Common myeloid progenitor, CD34-positive (primary cell): ENCODE data around the gene MORN4.

Experiments used
- CTCF ChIA-PET: fragments of 350-600 bp; sonication (Branson Sonifier 250); formaldehyde crosslinking; loops from one replicate; lab custom pipeline; 2021; ENCODE audit warnings: antibody characterized with exemption; lab: Charles Lee
- POLR2A ChIA-PET: fragments of 350-600 bp; sonication (Branson Sonifier 250); formaldehyde crosslinking; loops from one replicate; lab custom pipeline; 2021; ENCODE audit warnings: antibody characterized with exemption; lab: Charles Lee
- DNase-seq, 3 donors: peaks; one replicate each; pipeline versions ENCODE4 v3.0.0 to v3.0.0-alpha.2; 2013
- H3K27ac ChIP-seq, 2 experiments: 1 replicate in 1 of 2; 2 replicates in 1 of 2; pipeline ENCODE4 v1.7.0; 2013; ENCODE audit warnings: inconsistent platforms in 2 of 2, low read length in 2 of 2, mild to moderate bottlenecking in 2 of 2, low read depth in 1 of 2, moderate library complexity in 1 of 2; ENCODE audit not compliant: severe bottlenecking in 2 of 2, insufficient read depth in 1 of 2, poor library complexity in 1 of 2
- H3K27me3 ChIP-seq, 5 experiments: replicated peaks in 2 of 5; 1 replicate in 3 of 5; 2 replicates in 2 of 5; pipeline versions ENCODE4 v1.6.1 to v1.7.0; 2013; ENCODE audit warnings: low read length in 4 of 5, mild to moderate bottlenecking in 2 of 5, moderate library complexity in 2 of 5, inconsistent platforms in 1 of 5; ENCODE audit not compliant: insufficient read depth in 5 of 5, control insufficient read depth in 4 of 5
- H3K36me3 ChIP-seq, 4 experiments: 1 replicate in 2 of 4; 2 replicates in 2 of 4; pipeline versions ENCODE4 v1.6.1 to v1.7.0; 2013; ENCODE audit warnings: low read length in 3 of 4, control low read depth in 1 of 4, mild to moderate bottlenecking in 1 of 4; ENCODE audit not compliant: control insufficient read depth in 4 of 4, insufficient read depth in 4 of 4
- H3K4me1 ChIP-seq, 4 experiments: 1 replicate in 3 of 4; 2 replicates in 1 of 4; pipeline versions ENCODE4 v1.6.1 to v1.7.1; 2013; ENCODE audit warnings: low read length in 3 of 4, mild to moderate bottlenecking in 3 of 4, control low read depth in 1 of 4, inconsistent platforms in 1 of 4, moderate library complexity in 1 of 4; ENCODE audit not compliant: control insufficient read depth in 4 of 4, insufficient read depth in 4 of 4; ENCODE audit errors: control extremely low read depth in 1 of 4
- H3K4me3 ChIP-seq, 7 experiments: 1 replicate in 4 of 7; 2 replicates in 3 of 7; pipeline versions ENCODE4 v1.5.1 to v1.7.0; 2013; ENCODE audit warnings: mild to moderate bottlenecking in 7 of 7, low read length in 6 of 7, moderate library complexity in 6 of 7, inconsistent platforms in 2 of 7, low read depth in 2 of 7, control low read depth in 1 of 7; ENCODE audit not compliant: insufficient read depth in 4 of 7, control insufficient read depth in 1 of 7; ENCODE audit errors: extremely low read depth in 1 of 7
- H3K9me3 ChIP-seq, 5 experiments: 1 replicate in 4 of 5; 2 replicates in 1 of 5; pipeline versions ENCODE4 v1.6.1 to v1.7.1; 2013; ENCODE audit warnings: low read length in 4 of 5, mild to moderate bottlenecking in 2 of 5, inconsistent platforms in 1 of 5, low read depth in 1 of 5, moderate library complexity in 1 of 5; ENCODE audit not compliant: control insufficient read depth in 4 of 5, insufficient read depth in 2 of 5; ENCODE audit errors: control extremely low read depth in 1 of 5
- WGBS: methylation state at CpG from one replicate; pipeline ENCODE4 v1.1.5; 2013; ENCODE audit not compliant: insufficient coverage; 5-methylcytosine and 5-hydroxymethylcytosine counted together

The MORN4 gene

DNA sequence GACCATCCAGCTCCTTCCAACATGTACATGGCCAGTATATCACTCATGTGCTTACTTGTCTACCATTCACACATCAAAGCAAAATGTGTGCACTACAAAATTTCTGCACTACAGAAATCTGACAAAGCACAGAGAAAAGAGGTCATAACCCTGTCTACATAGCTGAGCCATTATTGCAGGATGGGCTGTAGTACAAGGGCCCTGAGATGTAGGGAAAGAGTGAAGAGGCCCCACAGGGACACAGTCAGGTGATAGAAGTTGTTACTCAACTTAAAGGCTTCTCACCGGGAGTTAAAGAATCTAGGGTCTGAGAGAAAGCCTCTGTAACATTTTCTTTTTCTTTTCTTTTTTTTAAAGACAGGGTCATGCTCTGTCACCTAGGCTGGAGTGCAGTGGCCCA is 36.3 kb upstream of the MORN4 start:
- ChIA-PET CTCF (interaction anchor here (1.1 to 3.0 kb wide), 5 partner anchors 9 to 123 kb away, joined by 3 to 13 read pairs (median 5); no protein-coding TSS in a partner anchor), POLR2A (no interaction called here)
- H3K36me3 ChIP-seq: peaks cover 0 to 36% (median 18%) of the 10 kb centered on the region in 4 experiments

DNA sequence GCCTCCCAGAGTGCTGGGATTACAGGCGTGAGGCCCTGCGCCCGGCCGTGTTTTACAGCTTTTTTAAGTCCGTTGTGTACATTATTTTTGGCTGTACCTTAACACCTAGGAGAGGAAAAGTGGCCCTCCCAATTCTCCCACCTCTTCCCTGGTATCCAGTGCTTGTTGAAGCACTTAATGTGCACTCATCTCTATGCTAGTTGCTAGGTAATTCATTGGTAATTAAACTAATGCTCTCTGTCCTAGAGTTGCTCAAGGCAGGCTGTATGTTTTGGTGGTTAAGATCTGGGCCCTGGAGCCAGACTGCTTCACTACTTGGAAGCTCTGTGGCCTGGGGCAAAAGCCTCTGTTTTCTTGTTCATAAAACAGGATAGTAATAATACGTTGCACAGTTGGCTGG is 34.2 kb upstream of the MORN4 start:
- peaks cover 0 to 22% (median 14%) of the 10 kb centered on the region in 4 experiments for H3K36me3 ChIP-seq
- DNase-seq: no peak
- POLR2A ChIA-PET: no interaction called here
- CTCF ChIA-PET: interaction anchor here (1.5 to 1.9 kb wide), 2 partner anchors 16 to 34 kb away, joined by 4 read pairs; no protein-coding TSS in a partner anchor
- H3K27me3 ChIP-seq: no peaks in the 10 kb centered on the region
- H3K9me3 ChIP-seq: no peaks in the 10 kb centered on the region
- no peak overlapping the region for H3K27ac ChIP-seq
- WGBS: 100% methylated on average over 1 of the region's 6 CpGs
- peaks cover 0 to 3% (median 0%) of the 10 kb centered on the region in 4 experiments for H3K4me1 ChIP-seq
- H3K4me3 ChIP-seq: no peak overlapping the region

More for the DNA sequence above, 36.3 kb upstream of the MORN4 start:
- Histone ChIP-seq H3K27me3 (no peaks in the 10 kb centered on the region), H3K4me1 (no peaks in the 10 kb centered on the region), H3K4me3 (no peak overlapping the region), H3K27ac (no peak overlapping the region), H3K9me3 (no peaks in the 10 kb centered on the region)
- DNase-seq: no peak
- WGBS: no CpG with 5 or more reads among the region's 1 CpG

DNA sequence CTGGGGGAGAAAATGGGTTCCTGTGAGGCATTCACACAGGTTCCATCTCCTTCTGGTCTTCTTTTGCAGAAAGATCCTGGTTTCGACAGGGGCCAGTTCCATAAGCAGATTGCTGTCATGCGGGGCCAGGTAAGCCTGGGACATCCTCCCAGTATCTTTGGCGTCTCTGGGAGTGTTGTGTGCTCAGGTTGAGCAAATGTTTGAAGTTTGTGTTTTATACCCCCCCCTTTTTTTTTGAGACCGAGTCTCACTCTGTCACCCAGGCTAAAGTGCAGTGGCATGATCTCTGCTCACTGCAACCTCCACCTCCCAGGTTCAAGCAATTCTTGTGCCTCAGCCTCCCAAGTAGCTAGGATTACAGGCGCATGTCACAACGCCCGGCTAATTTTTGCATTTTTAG is 33.7 kb upstream of the MORN4 start:
- Histone ChIP-seq H3K4me3 (no peak overlapping the region), H3K36me3 (peaks cover 0 to 22% (median 14%) of the 10 kb centered on the region in 4 experiments), H3K9me3 (no peaks in the 10 kb centered on the region), H3K4me1 (peaks cover 0 to 3% (median 0%) of the 10 kb centered on the region in 4 experiments), H3K27me3 (no peaks in the 10 kb centered on the region), H3K27ac (no peak overlapping the region)
- ChIA-PET CTCF (interaction anchor here (1.5 to 1.9 kb wide), 2 partner anchors 16 to 35 kb away, joined by 4 read pairs; no protein-coding TSS in a partner anchor), POLR2A (no interaction called here)
- WGBS: 100% methylated on average over 4 of the region's 7 CpGs
- no peak for DNase-seq

DNA sequence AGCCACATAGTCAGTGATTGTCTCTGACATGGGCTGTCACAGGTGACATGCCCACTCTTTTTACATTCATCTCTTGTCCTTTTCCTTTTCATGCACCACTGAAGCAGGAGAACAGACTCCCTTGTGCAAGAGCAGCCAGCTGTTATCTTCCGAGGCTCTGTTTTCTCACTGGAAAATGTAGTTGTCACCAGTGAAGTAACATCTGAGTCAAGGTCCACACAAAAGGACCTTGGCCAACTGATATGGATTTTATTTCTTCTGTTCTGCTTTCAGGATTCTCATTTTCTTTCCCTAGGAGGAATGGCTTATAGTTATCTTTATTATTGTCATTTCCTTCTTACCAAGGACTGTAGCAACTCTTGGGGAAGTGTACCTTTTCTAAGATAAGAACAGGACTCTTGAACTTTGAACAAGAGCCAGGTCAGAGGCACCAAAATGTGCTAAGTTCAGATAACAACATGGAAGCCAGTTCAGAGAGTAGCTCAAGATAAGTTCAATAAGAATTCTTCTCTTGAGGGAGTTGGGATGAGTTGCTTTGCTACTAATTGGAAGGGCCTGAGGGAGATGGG is 31.1 kb upstream of the MORN4 start:
- WGBS: 25% methylated on average over 1 of the region's 1 CpG
- Histone ChIP-seq H3K27me3 (no peaks in the 10 kb centered on the region), H3K9me3 (no peaks in the 10 kb centered on the region), H3K4me3 (peak overlapping the region in 1 of 7 experiments; percentile 24), H3K4me1 (peaks cover 0 to 3% (median 0%) of the 10 kb centered on the region in 4 experiments), H3K27ac (peak overlapping the region in 1 of 2 experiments; percentile 36), H3K36me3 (peaks cover 0 to 16% (median 13%) of the 10 kb centered on the region in 4 experiments)
- ChIA-PET POLR2A (no interaction called here), CTCF (interaction anchor here (1.4 to 2.3 kb wide), 2 partner anchors 12 to 23 kb away, joined by 3 to 9 read pairs; partner anchors contain the start of gene AVPI1)
- DNase-seq: peak in 2 of 3 donors; percentile 45 to 63

DNA sequence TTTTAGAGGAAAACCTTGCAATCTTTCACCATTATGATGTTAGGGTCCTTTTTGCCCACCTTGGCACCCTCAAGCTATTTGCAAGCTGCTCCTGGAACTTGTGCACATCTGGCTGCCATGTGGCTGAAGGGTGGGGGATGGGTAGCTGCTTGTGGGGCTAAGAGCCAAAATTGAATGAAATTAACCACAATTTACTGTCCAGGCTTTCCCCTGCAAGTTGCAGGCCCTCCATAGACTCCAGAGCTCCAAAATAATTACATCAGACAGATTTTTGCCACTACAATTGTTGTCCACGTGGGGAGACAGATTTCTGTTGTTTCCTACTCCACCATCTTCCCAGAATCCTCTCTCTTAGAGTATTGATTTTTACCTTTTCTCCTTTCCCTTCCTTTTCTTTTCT is 26.3 kb upstream of the MORN4 start:
- CTCF ChIA-PET: interaction anchor here (1.5 to 1.6 kb wide), 2 partner anchors 42 to 201 kb away, joined by 3 to 6 read pairs; no protein-coding TSS in a partner anchor
- Histone ChIP-seq H3K27me3 (no peaks in the 10 kb centered on the region), H3K36me3 (peaks cover 0 to 16% (median 8%) of the 10 kb centered on the region in 4 experiments), H3K9me3 (no peaks in the 10 kb centered on the region), H3K4me3 (no peak overlapping the region), H3K4me1 (peaks cover 0 to 3% (median 0%) of the 10 kb centered on the region in 4 experiments), H3K27ac (no peak overlapping the region)
- 100% methylated on average over 1 of the region's 1 CpG for whole genome bisulfite sequencing
- DNase-seq: no peak
- POLR2A ChIA-PET: no interaction called here

DNA sequence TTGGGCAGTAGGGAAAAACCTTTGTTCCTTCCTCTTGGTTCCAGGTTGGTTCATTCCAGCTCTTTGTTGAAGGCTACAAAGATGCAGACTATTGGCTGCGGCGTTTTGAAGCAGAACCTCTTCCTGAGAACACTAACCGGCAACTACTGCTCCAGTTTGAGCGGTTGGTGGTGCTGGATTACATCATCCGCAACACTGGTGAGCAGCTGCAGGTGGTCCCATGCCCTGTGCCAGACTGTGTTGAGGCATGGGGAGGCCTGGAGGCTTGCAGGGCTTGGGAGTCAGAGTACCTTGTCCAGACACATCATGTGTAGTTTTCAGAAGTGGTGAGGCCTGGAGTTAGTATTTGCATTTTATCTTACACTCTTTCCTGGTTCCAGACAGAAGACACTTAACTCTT is 23.5 kb upstream of the MORN4 start:
- WGBS: 100% methylated on average over 1 of the region's 5 CpGs
- ChIA-PET CTCF (no interaction called here), POLR2A (no interaction called here)
- Histone ChIP-seq H3K4me1 (peaks cover 0 to 5% (median 0%) of the 10 kb centered on the region in 4 experiments), H3K27me3 (no peaks in the 10 kb centered on the region), H3K9me3 (no peaks in the 10 kb centered on the region), H3K36me3 (peaks cover 2 to 30% (median 12%) of the 10 kb centered on the region in 4 experiments), H3K27ac (no peak overlapping the region), H3K4me3 (no peak overlapping the region)
- no peak for DNase-seq

DNA sequence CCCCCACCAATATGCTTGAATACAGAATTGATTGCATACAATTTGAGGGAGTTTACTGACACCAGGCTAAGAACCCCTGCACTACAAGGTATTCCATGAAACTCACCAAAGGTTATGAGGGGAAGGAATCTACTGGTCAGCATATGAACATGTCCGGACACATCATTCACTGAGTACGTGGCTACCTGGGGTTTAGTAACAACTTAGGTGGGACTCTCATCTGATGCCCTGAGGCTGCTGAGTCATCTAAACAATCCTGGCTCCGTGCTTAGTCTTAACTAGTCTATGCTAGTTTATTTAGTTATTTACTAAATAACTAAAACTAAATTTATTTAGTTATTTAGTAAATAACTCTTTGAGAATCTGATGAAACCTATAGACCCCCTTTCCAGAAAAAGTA is 18.5 kb upstream of the MORN4 start:
- peaks cover 6 to 35% (median 21%) of the 10 kb centered on the region in 4 experiments for H3K36me3 ChIP-seq
- no CpG with 5 or more reads among the region's 3 CpGs for WGBS
- CTCF ChIA-PET: interaction anchor here (1.1 kb wide), 1 partner anchor 16 kb away, joined by 4 read pairs; no protein-coding TSS in a partner anchor

More for the DNA sequence above, 18.5 kb upstream of the MORN4 start:
- Histone ChIP-seq H3K4me1 (peaks cover 0 to 18% (median 2%) of the 10 kb centered on the region in 4 experiments), H3K9me3 (no peaks in the 10 kb centered on the region), H3K27ac (no peak overlapping the region), H3K4me3 (no peak overlapping the region), H3K27me3 (no peaks in the 10 kb centered on the region)
- POLR2A ChIA-PET: no interaction called here
- no peak for DNase-seq
